Measurements from ENCODE around the gene RANBP1.
"Not testable (repeated sequence)": the region's sequence is repeated elsewhere in the genome, so short reads cannot be mapped to it uniquely, and the experiment has no call there.

The RANBP1 gene

DNA sequence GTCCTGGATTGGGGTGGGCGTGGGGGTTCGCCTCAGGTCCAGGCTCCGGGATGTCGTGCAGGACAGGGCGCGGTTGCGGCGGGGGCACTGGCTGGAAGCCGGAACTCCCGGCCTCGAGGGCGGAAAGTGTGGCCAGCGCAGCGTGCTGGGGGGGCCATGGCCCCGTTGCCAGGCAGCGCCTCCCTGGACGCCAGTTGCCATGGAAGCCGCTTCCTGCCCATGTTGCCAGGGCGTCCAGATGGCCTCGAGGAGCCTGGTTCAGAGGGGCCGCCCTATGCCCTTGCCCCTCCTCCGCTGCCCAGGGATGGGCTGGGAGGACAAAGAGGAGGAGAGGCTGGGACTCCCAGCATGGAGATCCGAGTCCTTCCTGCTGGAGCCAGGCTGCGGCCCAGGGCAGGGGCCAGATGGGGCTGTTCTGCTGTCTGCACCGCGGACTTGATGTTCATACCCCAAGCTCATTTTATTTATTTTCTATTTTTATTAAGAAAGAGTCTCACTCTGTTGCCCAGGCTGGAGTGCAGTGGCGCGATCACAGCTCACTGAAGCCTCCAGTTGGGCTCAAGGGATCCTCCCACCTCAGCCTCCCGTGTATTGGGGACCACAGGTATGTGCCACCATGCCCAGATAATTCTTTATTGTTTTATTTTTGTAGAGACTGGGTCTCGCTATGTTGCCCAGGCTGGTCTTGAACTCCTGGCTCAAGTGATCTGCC is 39.6 kb downstream of the RANBP1 start:
- peak; percentile 17 for DNase-seq

DNA sequence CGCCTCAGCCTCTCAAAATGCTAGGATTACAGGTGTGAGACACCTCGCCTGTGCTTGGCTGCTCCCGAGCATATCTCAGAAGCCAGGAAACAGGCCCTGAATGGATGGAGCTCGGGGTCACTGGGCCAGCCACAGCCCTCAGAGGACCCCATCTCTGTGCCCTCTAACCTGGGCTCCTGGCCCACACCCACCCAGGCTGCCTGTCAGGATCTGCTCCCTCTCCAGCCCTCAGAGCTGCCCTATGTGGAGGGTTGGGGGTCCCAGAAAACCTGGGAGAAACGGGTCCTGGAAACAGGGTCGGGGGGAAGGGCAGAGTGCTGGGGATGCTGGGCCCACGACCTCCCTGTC is 40.1 kb downstream of the RANBP1 start:
- DNase-seq: no peak

DNA sequence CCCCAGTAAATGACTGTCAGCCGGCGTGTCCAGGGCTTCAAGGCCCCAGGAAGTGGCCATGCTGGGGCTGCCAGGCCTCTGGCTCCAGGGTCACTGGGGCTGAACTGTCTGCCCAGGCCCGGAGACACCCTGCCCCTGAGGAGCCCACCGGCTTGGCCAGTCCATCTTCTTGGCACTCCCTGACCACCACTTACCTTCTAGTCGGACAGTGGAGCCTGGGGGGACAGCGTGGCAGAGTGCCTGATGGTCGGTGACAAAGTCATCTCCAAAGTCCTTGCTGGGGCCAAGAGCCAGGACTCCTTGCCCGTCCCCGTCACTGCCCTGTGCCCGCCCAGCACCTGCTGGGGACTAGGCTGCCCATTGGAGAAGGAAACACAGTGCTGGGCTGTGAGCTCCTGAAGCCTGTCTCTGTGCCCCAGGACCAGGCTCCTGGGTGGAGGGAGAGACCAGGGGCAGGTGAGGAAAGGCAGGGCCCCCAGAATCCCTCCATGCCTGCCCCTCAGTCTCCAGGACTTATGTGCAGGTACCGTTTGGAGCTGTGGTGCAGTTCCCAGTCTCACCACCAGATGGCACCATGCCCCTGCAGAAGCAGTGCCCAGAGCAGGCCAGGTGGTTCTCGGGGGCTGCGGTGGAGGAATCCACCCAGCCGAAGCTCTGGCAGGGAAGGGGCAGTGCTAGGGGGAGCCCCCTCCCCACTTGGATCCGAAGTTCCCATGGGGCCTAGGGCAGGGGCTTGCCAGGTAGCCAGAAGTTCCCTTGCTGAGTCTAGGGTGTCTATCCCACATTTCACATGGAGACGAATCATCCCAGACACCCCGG is 40.9 kb downstream of the RANBP1 start:
- DNase-seq: no peak

DNA sequence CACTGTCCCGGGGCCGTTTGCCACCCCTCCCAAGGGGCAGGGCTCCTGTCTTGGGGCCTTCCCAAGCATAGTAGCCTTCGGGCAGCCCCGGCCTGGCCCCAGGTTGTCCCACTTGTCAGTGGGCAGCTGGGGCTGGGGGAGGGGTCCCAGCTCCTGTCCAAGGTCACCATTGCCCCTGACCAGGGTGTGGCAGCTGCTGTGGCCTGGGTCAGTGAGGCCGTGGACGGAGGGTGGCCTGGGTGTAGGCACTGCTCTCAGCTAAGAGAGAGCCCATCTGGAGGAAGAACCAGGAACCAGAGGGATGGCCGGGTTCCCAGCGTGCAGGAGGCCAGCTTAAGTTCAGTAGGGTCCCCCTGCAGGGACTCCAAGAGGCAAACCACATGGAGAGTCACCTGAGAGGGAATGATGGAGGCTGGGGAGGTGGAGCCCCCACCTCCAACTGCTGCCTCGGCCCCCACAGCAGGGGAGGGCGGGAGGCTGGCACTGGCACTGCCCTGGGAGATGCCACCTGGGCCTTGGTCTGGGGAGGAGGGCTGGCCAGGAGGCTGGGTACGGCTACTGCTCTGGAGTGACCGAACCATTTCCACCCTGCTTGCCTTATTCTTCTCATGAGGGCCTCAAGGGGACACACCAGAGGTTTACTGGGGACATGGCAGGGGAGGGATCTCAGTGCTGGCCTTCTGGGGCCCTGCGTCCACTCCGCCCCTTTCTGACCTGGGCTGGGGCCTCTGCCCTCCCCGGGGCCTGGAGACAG is 41.7 kb downstream of the RANBP1 start:
- DNase-seq: no peak

DNA sequence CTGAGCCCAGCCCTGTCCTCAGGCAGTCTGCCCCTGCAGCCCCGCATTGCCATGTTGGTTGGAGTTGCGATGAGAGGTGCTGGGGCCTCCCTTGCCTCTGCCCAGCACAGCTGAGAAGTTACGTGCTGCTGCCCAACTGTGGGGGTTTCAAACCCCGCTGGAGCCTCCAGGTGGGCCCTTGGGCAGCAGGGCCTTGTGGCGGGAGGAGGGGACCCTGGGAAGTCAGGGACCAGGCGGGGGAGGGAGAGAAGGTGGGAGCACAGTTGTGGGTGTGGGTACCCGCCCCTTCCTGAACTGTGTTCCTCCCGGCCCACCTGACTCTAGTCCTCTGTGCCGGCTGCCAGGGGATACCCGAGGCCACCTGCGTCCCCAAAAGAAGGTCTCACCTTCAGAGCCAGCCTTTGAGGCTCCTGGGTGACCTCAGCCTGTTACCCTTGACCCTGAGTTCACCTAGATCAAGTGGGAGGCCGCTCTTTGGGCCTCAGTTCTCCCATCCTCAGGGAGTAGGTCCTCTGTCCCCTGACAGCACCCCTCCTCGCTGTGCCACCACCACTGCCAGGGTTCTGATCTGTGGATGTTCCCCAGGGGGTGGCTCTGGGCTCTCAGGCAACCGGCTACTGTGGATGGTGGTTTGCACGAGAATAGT is 42.6 kb downstream of the RANBP1 start:
- no peak for DNase-seq

DNA sequence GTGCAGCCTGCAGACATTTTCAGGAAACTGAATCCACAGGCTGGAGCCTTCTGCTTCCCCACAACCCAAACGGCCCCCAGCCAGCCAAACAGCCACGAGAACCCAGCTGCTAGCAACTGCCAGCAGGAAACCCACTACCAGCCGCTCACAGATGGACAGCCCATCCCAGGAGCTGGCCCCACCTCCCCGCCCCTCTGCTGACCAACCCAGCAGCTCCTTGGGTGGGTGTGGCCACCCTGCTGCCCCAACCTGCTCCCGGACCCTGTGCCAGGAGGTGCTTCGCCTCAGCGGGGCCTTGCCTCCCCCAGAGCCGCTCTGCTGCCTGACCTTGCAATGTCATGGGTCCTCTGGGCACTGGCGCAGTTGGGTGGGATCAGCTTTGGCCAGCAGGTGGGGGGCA is 43.2 kb downstream of the RANBP1 start:
- no peak for DNase-seq

DNA sequence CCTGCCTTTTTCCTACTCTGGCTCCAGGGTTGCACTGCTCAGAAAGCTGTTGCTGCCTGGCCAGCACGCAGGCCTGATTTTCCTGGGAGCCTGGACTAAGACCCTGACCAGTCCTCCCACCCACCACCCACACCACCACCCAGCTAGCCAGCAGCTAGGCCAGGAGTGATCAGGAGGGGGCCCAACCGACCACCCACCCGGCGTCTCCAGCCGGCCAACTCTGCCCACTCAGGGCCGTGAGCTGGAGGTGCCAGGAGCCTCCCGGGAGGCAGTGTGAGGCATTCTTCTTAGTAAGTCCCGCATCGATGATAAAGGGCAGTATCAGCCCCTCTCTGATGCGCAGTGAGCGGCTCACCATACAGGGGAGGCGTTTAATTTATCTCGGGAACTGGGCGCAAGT is 43.6 kb downstream of the RANBP1 start:
- DNase-seq: not testable (repeated sequence)

DNA sequence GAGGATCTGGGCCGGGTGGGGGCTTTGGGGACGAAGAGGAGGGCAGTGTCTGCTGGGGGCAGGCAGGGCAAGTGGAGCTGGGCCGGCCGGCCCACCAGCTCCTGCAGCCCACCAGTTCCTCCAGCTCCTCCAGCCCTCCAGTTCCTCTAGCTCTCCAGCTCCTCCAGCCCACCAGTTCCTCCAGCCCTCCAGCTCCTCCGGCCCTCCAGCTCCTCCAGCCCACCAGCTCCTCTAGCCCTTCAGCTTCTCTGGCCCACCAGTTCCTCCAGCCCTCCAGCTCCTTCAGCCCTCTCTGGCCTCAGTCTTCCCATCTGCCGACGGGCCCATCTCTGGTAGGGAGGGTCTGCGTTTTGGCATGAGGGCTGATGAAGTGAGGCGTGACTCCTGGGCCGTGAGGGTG is 44.1 kb downstream of the RANBP1 start:
- DNase-seq: no peak

DNA sequence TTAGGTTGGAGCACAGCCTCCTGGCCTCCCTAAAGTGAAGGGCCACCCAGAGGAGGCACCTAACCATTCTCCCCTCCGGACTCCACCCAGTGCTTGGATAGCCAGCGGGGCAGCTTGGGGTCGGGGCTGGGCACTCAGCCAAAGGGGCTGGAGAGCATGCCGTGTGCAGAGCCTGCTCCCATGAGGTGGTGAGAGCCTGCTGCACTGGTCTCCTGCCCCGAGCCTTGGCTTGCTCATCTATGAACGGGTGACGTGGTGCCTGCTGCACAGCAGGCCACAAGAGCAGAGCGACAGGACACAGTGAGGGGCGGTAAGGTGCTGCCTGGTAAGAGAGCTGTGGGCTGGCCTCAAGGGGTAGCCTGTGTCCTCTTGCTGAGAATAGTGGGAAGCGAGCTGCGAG is 49.0 kb downstream of the RANBP1 start:
- DNase-seq: no peak

DNA sequence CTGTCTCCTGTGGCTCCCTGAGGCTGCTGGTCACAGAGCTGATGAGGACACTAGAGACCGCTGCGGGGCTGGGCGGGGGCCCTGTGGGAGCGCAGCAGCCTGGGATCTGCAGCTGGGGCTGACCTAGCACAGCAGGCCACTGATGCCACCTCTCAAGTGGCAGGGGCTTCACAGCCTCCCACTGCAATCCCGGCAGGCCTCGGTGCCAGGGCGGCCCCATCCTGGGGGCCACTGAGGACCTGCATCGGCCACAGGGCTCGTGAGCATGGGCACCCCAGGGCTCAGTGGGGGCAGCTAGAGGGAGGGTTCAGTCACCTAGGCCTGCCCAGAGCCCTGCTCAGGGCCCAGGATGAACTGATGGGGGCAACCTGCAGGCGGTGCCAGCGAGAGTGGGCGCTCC is 49.5 kb downstream of the RANBP1 start:
- DNase-seq: no peak

DNA sequence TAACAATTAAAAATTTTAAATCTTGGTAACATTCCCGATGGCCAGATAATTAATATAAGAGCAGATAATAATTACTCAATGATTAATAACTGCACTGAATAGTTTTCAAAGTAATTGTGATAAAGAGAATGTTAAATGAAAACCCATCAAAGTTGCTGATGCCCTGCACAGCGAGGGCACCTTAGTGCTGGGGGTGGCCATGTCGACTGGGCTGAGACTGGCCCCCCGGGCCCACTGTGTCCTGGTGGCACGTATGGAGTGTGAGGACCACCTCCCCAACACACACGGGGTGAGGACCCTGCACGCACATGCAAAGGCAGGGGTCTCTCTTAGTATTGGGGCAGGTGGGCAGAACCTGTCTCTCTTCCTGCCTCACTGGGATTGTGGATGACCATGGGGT is 50.0 kb downstream of the RANBP1 start:
- no peak for DNase-seq

DNA sequence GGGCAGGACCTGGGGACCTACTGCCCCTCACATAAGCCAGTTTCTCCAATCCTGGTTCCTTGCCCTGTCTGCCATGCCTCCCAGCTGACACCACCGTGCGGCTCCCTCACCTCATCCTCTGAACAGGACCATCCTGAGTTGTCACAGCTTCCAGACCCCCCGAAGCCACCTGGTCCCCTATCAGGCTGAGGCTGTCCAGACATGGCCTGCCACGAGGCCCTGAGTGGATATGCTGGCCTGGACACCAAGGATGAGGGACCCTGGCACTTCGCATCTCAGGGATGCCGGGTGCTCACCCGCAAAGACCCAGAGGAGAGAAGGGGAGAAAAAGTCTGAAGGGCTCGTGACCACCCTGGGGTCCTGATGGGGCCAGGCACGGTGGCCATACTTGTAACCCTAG is 50.8 kb downstream of the RANBP1 start:
- DNase-seq: no peak

DNA sequence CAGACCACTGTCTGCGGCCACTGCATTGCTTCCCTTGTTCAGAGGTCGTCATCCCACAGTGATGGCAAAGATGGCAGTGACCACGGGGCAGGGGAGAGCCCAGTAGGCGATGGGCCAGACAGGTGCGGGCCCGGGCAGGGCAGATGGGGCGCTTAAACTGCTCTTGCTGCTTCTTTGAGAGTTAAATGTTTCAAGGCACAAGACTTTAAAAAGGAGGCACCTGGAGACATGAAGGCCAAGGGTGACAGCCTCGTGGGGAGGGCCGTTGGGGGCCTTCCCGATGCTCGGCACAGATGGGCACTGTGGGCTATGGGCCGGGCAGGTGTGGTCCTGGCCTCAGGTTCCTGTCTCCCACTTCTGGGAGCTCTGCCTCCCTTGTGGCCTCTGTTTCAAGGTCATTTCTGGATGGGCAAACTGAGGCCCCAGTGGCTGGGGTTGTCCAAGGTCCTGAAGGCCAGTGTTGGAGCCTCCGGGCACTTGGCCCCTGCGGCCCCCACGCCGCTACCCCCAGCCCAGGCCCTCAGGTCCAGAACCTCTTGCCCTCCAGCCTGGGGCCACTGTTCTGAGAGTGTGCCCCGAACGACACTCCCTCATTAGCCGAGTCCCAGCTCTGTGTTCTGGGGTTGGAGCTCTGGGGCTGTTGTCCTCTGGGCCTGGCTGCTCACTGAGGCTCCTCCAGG is 51.9 kb downstream of the RANBP1 start:
- DNase-seq: no peak

DNA sequence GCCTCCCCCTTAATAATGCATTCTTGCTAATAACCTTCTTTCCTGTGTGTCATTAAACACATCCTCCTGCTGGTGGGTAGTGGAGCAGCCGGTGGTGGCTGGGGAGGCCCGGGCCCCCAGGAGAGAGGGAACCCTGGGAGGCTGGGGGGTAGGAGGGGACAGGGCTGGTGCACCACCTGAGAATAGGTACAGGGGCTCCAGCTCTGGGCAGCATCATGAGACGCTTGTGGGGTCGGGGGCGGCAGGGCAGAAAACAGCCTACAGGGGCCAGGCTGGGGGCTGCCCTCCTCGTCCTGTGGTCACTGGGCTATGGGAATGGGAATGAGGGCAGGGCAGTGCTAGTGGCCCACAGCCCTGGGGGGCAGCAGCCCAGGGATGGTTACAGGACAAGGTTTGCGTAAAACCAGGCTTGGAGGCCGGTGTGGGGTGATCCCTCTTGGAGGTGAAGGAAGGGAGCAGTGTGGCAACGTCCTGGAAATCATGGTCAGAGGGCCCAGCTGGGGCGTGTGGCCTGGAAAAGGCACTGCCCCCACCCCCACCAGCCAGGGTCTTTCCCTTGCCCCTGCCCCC is 53.4 kb downstream of the RANBP1 start:
- no peak for DNase-seq

DNA sequence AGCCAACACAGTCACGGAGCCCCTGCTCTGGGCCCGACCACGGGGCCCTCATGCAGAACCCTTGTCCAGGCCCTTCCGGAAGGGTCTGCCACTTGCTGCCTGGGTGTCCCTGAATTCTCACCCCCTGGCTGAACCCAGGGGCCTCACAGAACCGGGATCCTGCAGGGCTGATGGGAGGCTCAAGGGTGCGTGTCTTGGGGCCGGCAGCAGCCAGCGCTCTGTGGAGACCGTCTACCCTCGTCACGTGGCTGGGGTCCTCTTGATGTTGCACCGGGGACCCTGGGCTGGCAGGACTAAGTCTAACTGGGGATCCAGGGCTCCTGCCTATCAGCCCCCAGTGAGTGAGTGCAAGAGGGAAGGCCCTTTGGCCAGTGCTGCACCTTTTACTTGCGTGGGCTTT is 54.3 kb downstream of the RANBP1 start:
- DNase-seq: no peak

DNA sequence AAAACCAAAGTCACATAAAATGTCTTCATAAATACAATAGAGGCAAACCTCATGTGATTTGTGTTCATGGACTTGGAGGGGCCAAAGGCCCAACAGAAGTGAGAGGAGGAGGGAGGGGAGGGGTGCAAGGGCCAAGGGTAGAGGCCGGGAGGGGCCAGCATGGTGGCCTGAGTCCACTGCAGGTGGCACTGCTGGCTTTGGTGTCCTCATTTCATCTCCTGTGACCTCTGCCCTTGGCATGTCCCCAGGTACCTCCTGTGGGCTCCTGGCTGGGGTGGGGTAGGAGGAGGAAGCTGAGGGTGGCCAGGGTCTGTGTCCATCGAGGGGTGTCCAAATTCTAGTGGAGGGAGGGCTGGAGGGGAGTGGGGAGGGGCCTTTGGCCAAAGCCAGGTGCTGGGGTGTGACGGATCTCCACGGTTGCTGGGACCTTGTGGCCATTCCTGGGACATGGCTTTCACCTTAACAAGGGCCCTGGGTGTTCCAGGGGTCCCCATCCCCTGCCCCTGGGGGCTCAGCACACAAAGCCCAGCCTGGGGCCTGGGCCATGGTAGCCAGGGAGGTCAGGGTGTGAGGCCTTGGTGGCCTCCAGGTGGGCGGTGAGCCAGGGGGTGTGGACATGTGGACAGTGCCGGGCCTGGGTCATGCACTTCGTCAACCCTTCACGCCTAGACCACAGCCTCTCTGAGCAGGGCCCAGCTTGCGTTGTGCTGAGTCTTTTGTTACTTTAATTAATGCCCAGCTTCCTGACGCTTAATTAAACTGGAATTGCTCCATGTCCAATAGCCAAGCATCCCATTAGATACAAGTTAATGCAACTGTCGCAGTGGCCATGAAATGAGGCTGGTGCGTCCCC is 55.6 kb downstream of the RANBP1 start:
- no peak for DNase-seq

DNA sequence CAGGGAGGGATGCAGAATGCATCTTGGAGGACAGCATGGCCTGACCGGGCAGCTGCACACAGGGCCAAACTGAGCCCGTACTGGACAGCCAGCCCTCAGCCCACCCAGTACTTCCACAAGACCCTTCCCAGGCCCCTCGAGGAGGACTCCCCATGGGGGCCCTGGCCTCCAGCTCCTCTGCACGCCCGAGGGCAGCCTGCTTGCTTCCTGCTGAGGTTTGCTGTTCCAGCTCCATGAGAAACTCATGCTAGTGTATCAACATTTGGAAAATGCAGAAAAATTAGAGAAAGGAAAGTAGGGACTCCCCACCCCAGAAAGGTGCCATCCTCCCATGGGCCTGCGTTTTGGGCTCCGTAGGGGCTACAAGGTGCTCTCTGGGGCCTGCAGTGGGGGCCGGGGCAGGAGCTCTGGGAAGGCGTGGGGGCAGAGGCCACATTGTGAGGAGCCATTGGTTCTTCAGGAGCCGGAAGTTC is 56.3 kb downstream of the RANBP1 start:
- DNase-seq: no peak

DNA sequence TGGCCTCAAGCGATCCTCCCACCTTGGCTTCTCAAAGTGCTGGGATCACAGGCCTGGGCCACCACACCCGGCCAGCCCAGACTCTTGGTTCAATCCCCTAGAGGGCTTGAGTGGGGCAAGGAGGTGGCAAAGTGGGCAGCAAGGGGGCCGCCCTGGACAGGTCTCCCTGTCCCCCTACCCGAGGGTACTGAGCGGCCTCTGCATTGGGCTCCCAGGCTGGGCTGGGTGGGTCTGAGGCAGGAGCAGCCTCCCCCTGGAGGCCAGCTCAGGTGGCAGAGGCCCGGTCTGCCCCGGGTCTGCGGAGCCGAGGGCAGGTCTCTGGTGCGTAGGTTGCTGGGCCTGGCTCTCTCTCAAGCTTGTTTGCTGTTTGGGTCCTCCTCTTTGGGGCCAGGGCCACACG is 57.3 kb downstream of the RANBP1 start:
- DNase-seq: no peak

DNA sequence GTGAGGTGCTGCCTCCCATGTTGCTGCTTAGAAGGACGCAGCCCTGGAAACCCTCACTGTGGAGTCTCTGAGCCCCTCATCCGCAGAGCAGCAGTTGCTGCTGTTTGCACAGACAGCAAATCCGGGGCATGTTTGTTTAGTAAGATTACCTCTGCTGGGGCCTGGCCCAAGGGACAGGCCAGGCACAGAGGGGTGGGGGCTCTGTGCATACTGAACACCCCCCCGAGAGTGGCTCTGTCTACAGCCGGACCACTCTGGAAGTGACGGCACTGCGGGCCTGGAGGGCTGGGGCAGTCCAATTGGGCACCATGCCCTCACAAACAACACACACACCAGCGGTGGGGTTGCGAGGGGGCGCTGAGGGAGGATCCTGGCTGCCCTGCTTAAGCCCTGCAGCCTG is 57.9 kb downstream of the RANBP1 start:
- no peak for DNase-seq

DNA sequence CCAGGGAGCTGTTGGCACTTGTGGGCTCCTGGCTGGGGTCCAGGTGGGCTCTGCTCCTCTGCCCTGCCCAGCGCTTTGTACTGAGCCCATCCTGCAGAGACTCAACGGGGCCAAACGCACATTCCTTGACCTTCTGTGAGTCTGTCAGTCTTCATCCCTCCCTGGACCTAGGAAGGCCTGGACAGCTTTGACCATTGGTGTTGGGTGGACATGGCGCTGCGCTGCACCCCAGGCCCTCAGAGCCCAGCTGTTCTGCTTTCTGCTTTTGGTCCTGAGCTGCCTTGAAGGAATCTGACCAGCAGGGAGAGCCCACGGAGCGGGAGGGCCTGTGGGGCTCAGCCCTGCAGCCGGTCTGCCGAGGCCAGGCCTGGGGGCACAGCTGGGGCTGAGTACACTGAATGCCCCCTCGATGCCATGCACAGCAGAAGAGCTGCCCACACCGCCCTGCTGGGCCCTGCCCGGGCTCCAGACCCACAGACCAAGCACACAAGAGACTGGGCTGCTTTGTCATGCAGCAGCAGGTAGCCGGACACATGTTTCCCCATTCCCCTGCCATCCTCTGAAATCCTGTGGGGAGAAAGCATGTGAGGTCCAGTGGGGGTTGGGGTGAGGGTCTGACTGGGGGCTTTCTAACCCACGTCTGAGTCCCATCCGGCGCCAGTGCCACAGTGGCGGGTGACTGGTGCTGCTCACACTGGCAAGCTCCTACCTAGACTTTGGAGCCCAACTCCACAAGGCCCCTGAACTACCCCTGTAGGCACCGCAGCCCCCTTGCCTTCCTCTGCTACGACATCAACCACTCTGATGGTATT is 59.1 kb downstream of the RANBP1 start:
- no peak for DNase-seq

DNA sequence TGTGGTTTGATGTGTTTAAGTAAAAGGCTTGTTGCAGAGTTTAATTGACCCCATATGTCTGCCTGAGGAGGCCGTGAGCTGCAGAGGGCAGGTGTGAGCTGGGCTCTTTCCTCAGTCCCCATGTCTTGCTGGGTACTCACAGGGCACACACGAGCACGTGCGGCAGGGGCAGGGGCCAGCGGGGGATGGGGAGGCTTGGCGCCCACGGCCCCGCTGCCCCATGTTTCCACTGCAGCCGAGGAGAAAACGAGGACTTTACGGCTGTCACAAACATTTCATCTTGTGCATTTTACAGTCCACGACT is 59.6 kb downstream of the RANBP1 start:
- no peak for DNase-seq
